ENCODE results near the gene TK2. TPM values are rescaled to one million over a fixed set of nuclear protein-coding genes. Genes with fewer than 3 reads are reported as not detected.

The TK2 gene
- total and polyA plus RNA-seq, 11 donors = 9.4 to 29.4 (median 17.3) TPM

DNA sequence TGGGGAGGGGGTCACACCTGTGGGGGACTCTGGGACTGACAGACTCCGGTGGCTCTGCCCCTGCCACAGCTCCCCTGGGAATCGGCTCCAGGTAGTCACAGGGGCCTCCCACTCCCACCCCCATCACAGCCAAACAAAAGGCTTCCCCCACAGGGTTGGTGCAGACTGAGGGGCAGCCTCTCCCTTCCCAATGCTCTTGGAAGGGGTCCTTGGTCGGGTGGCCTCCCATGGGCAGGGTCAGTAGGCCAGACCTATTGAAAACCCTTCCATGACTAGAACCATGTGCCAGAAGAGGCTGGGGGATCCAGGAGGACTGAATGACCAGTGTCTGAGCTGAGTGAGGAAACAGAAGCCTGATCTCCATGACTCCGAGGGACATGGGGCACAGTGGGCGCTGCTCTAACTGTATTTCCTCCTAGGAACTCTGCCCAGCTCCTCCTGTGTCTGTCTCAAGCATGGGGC lies 28.6 kb downstream of the TK2 start:
- intact Hi-C loops (cut with DNase I) = no loop called here
- Histone ChIP-seq H3K36me3 (peaks cover 0 to 25% (median 17%) of the 10 kb centered on the region in 9 donors), H3K27ac (peak overlapping the region in 8 of 12 donors; percentile 20 to 100 (median 56)), H3K27me3 (no peaks in the 10 kb centered on the region), H3K9me3 (no peaks in the 10 kb centered on the region), H3K4me3 (no peak overlapping the region), H3K4me1 (peaks cover 14 to 97% (median 62%) of the 10 kb centered on the region in 12 donors)
- no peak for TF ChIP-seq POLR2A (IDR thresholded peaks at IDR 0.05)
- TF ChIP-seq, protein P1, sequence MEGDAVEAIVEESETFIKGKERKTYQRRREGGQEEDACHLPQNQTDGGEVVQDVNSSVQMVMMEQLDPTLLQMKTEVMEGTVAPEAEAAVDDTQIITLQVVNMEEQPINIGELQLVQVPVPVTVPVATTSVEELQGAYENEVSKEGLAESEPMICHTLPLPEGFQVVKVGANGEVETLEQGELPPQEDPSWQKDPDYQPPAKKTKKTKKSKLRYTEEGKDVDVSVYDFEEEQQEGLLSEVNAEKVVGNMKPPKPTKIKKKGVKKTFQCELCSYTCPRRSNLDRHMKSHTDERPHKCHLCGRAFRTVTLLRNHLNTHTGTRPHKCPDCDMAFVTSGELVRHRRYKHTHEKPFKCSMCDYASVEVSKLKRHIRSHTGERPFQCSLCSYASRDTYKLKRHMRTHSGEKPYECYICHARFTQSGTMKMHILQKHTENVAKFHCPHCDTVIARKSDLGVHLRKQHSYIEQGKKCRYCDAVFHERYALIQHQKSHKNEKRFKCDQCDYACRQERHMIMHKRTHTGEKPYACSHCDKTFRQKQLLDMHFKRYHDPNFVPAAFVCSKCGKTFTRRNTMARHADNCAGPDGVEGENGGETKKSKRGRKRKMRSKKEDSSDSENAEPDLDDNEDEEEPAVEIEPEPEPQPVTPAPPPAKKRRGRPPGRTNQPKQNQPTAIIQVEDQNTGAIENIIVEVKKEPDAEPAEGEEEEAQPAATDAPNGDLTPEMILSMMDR (IDR thresholded peaks at IDR 0.05) = no peak
- DNase-seq (no peak), ATAC-seq (no peak)
- WGBS, 4 donors = 75 to 93% (median 86%) methylated on average over 2 to 5 of the region's 5 CpGs

DNA sequence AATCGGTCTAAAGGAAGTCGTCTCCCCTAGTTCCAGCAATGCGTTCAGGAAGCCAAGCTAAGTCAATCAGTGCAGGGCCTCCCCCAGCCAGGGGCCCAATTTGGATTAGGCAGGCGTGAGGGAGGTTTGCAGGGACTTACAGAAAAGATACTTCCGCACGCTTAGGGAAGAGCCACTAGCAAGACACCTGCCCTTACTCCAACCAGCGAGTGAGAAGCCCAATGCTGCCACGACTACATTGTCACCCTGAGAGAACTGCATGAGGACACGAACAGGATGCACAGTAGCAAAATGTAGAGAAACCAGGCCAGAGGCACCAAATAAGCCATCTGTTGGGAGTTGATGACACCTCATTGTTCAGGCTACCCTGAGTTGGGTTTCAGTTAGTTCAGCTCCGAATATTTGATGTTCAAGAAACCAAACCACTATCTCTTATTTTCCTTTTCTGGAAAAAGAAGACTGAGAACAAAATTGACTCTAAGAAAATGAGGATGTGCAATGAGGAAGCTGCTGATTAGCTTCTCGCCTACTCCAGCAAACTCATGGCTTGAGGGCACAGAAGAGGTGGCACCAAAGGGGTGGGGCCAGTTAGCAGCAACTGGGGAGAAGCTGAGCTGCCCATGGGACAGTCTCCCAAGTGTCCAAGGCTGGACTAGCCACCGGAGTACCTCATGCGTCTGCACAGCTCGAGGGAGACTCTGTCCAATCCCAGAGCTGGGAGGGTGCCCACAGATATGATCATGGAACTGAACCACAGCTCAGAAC lies 29.3 kb downstream of the TK2 start:
- Histone ChIP-seq H3K36me3 (peaks cover 0 to 20% (median 11%) of the 10 kb centered on the region in 9 donors), H3K27ac (peak overlapping the region; percentile 15 to 100 (median 64)), H3K27me3 (no peaks in the 10 kb centered on the region), H3K4me3 (no peak overlapping the region), H3K9me3 (no peaks in the 10 kb centered on the region), H3K4me1 (peaks cover 18 to 98% (median 69%) of the 10 kb centered on the region in 12 donors)
- 67 to 74% (median 71%) methylated on average over 14 of the region's 14 CpGs for WGBS, 4 donors
- intact Hi-C loops (cut with DNase I) = no loop called here
- ATAC-seq = no peak
- peak in 4 of 5 donors; percentile 52 to 75 (median 61) for DNase-seq
- TF ChIP-seq, protein P1 (IDR thresholded peaks at IDR 0.05) = no peak
- no peak for TF ChIP-seq POLR2A (IDR thresholded peaks at IDR 0.05)

- Histone ChIP-seq H3K27me3 (no peaks in the 10 kb centered on the region), H3K27ac (peak overlapping the region; percentile 15 to 100 (median 64)), H3K9me3 (no peaks in the 10 kb centered on the region), H3K36me3 (peaks cover 0 to 17% (median 6%) of the 10 kb centered on the region in 9 donors), H3K4me3 (no peak overlapping the region), H3K4me1 (peaks cover 18 to 96% (median 73%) of the 10 kb centered on the region in 12 donors)
- TF ChIP-seq POLR2A (IDR thresholded peaks at IDR 0.05) = no peak
- TF ChIP-seq, protein P1 (IDR thresholded peaks at IDR 0.05) = no peak
- ATAC-seq (no peak), DNase-seq (no peak)
- 75 to 83% (median 78%) methylated on average over 11 of the region's 11 CpGs for WGBS, 4 donors
- intact Hi-C loops (cut with DNase I) = loop anchor here in 2 of 10 donors (5.0 kb wide), 2 partner anchors 33 to 88 kb away; partner anchors contain the start of genes CKLF (in 1 of the 2) and TK2 (in 1 of the 2)
Measured at GRCh38 chr16:66519482-66520373, 30.2 kb downstream of the TK2 start.

Measured in heart left ventricle (tissue), 16 donors.